NB4 (cell line): Measurements from ENCODE around the gene UBE2D3.

Experiments
- TF ChIP-seq, protein P1 (sequence below): IDR thresholded peaks from one replicate; pipeline ENCODE4 v1.5.1; 2012; ENCODE audit warnings: low read depth, low read length
- TF ChIP-seq, protein P2 (sequence below): IDR thresholded peaks from 2 replicates; pipeline ENCODE4 v1.6.1; 2011; ENCODE audit warnings: low read depth, low read length

DNA sequence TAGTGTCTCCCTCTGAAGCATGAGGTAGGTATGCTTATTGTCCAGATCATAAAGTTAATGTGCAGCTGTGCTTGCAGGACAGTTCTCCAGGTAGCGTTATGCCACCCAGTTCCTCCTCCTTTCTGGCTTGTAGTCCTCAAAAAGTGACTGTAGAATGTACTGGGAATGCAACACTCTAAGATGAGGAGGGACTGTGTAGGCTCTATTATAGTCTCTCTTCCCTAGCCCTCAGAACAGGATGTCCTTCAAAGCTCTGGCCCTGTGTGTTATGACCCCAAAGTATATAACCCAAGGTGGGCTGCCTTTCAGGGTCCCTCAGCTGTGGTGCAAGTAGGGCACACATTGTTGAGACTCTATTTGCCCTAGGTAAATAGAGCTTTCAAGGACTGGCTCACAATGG, 45.8 kb downstream of the UBE2D3 start:
- TF ChIP-seq, protein P1, sequence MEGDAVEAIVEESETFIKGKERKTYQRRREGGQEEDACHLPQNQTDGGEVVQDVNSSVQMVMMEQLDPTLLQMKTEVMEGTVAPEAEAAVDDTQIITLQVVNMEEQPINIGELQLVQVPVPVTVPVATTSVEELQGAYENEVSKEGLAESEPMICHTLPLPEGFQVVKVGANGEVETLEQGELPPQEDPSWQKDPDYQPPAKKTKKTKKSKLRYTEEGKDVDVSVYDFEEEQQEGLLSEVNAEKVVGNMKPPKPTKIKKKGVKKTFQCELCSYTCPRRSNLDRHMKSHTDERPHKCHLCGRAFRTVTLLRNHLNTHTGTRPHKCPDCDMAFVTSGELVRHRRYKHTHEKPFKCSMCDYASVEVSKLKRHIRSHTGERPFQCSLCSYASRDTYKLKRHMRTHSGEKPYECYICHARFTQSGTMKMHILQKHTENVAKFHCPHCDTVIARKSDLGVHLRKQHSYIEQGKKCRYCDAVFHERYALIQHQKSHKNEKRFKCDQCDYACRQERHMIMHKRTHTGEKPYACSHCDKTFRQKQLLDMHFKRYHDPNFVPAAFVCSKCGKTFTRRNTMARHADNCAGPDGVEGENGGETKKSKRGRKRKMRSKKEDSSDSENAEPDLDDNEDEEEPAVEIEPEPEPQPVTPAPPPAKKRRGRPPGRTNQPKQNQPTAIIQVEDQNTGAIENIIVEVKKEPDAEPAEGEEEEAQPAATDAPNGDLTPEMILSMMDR: no peak
- TF ChIP-seq, protein P2, sequence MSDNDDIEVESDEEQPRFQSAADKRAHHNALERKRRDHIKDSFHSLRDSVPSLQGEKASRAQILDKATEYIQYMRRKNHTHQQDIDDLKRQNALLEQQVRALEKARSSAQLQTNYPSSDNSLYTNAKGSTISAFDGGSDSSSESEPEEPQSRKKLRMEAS: no peak
